ENCODE measurements around the gene LURAP1L.

DNA sequence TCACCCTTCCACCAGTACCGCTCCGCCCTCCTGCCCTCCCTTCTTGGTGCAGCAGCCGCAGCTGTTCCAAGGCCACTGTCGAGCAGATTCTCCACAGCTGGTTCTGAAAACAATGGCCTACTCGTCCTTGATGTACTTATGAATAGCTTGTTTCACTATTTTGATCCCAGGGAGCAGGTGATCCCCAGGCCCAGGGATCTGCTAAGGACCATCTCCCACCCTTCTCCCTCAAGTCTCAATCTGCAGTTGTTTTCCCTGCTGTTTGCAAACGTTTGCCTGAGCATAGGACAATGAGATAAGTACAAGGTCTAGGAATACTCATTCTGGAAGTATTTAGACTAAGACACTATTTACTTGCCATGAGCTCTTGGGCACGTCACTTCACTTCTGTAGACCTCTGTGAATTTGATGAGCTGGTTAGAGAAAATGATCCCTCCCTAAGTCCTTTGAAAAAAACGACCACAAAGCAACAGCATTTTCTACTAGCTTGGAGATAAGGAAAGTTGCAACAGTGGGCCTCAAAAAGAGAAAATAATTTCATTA is 1.8 kb downstream of the LURAP1L start:
- TF ChIP-seq POLR2AphosphoS5 (IDR thresholded peaks at IDR 0.05; ENCODE audit: borderline replicate concordance, low read depth, low read length) (no peak), EZH2 (IDR thresholded peaks at IDR 0.05) (no peak), FOXP2 (optimal IDR thresholded peaks at IDR 0.05; ENCODE audit: control extremely low read depth, extremely low read length, insufficient read depth) (no peak)

Measured in SK-N-MC (cell line).